ENCODE measurements around the gene RAD51B.

GRCh38 chr14:68374682-68375081 is 555.1 kb downstream of the RAD51B start:
- TF ChIP-seq EZH2 (IDR thresholded peaks at IDR 0.05; ENCODE audit: low read depth): no peak
- TF ChIP-seq CTCF (conservative IDR thresholded peaks at IDR 0.05): no peak
